Retinal pigment epithelial cell (primary cell): Measurements from ENCODE around the gene ADAP1.

Source experiments
- DNase-seq: peaks from one replicate; pipeline ENCODE4 v3.0.0-alpha.2; 2010; ENCODE audit warnings: low read depth
- H3K4me3 ChIP-seq: 2 replicates; pipeline ENCODE4 v1.5.1; 2011; ENCODE audit warnings: mild to moderate bottlenecking, low read length, control low read depth, moderate library complexity
- TF ChIP-seq, protein P1 (sequence below): conservative IDR thresholded peaks from 2 replicates; pipeline ENCODE4 v1.5.1; 2011; ENCODE audit warnings: low read depth, low read length, control low read depth, inconsistent platforms

ADAP1 gene

DNA sequence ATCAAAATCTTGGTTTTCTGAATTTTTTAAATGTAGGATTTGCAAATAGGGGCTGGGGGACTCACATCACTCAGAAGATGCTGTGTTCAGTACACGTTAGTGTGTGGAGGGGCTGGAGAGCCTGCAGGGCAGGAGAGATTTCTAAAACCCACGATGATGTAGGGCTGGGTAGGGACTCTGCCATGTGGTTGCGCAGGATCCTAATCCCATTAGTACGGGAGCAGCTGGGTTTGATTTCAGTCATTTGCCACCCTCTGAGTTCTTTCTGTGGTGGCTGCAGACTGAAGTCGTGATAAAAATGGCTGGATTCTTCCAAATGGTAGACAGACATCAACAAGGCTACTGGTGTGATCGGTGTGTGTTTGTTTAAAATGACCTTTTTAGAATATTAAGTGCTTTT lies 92.3 kb downstream of the ADAP1 start:
- H3K4me3 ChIP-seq: no peak overlapping the region
- TF ChIP-seq, protein P1, sequence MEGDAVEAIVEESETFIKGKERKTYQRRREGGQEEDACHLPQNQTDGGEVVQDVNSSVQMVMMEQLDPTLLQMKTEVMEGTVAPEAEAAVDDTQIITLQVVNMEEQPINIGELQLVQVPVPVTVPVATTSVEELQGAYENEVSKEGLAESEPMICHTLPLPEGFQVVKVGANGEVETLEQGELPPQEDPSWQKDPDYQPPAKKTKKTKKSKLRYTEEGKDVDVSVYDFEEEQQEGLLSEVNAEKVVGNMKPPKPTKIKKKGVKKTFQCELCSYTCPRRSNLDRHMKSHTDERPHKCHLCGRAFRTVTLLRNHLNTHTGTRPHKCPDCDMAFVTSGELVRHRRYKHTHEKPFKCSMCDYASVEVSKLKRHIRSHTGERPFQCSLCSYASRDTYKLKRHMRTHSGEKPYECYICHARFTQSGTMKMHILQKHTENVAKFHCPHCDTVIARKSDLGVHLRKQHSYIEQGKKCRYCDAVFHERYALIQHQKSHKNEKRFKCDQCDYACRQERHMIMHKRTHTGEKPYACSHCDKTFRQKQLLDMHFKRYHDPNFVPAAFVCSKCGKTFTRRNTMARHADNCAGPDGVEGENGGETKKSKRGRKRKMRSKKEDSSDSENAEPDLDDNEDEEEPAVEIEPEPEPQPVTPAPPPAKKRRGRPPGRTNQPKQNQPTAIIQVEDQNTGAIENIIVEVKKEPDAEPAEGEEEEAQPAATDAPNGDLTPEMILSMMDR: no peak
- no peak for DNase-seq

DNA sequence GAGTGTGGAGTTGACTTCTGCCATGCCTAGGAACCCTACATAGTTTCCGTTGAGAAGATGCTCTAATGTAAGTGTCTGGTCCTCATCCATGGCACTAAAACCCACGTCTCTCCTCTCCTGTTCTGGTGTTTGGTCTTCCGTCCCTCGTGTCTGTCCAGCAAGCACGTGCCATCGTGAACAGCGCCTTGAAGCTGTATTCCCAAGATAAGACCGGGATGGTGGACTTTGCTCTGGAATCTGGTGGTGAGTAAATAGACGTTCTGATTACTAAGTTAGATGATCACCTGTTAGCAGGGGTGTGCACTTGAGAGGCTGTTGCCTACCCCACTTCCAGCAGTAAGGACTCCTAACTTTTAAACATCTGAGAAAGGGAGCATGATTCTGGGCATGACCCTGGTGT lies 93.3 kb downstream of the ADAP1 start:
- H3K4me3 ChIP-seq: no peak overlapping the region
- no peak for DNase-seq
- TF ChIP-seq, protein P1: no peak

DNA sequence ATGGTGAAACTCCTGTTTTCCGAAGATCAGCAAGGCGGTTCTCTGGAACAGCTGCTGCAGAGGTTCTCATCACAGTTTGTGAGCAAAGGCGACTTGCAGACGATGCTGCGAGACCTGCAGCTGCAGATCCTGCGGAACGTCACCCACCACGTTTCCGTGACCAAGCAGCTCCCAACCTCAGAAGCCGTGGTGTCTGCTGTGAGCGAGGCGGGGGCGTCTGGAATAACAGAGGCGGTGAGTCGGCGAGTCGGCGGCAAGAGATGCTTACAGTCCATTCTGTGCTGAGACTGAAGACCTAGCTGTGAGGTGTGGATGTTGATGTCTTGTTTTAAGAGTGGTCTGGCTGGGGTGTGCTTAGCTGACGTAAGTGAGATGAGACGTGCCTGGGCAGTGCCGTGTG lies 94.3 kb downstream of the ADAP1 start:
- no peak overlapping the region for H3K4me3 ChIP-seq
- no peak for DNase-seq
- TF ChIP-seq, protein P1: no peak

DNA sequence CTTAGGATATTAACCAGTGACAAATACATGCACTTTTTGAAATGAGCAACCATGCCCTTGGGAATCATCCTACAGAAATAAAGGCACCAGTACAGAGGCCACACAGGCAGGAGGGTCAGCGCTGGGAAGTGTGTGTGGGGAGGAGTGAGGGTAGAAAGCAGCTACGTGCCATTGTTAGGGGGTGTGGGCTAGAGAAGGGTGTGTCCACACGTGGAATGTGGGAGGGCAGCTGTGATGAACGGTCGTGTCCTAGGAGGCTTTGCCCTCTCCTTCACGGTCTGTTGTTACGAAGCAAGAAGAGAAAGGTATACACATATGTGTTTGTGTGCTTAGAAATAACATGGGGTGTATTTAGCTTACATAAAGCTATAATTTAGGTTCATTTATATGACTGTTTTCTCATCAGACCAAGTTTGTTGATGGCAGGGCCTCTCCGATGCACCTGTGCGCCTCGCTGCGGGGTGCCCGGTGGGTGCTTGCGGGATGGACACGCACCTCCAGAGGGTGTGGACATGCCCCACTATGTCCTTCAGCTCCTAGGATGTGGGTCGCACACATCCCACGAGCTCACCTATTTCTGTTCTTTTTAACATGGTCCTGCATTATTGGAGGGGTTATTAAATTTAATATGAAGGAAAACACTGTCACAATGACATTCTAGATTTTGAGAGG lies 95.0 kb downstream of the ADAP1 start:
- H3K4me3 ChIP-seq: no peak overlapping the region

DNA sequence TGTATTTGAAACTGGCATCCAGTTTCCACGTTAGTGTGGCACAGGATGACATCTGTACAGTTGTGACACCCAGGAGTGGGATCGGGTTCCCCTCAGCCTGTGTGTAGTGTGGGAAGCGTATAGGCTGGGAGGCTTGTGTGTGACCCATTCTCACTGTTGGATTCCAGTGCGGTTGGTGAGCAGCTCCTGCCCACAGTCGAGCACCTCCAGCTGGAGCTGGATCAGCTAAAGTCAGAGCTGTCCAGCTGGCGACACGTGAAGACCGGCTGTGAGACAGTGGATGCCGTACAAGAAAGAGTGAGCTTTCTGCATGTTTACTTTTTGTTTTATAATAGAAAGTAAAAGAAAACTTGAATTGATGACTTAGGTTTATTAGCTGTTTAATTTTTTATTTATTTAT lies 96.8 kb downstream of the ADAP1 start:
- DNase-seq: no peak
- no peak overlapping the region for H3K4me3 ChIP-seq
- TF ChIP-seq, protein P1: no peak

More for the DNA sequence above, 95.0 kb downstream of the ADAP1 start:
- DNase-seq: no peak
- TF ChIP-seq, protein P1: no peak

DNA sequence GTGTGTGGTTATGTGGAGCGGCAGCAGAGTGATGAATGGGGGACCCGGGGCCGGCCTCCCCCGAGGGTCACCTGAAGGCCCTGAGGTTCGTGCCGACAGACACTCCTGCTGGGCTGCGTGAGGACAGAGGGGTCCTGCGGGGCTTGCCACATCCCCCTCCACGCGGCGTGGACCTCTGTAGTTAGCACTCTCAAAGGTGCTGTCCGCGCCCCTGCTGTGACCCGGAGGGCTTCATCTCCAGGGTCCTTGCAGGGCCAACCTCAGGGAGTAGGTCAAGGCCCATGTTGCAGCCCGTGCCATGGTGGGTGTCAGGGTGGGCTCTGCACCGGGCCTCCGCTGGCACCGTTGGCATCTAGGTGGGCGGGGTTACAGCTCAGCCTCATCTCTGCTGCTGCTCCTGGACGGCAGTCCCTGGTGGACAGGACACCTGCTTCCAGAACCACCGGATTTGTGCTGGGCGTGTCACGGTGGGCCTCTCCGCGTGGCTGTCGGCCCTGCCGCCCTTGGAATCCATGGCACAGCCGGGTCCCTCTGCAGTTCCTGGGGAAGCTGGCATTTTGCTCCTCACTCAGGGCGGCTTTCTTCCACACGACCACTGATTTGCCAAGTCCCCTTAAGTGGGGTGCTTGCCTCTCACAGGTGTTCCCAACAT lies 97.9 kb downstream of the ADAP1 start:
- H3K4me3 ChIP-seq: no peak overlapping the region
- no peak for DNase-seq
- TF ChIP-seq, protein P1: no peak
